SHP77 treated with DMSO at 0.1 percent for 48 hours (cell line): ENCODE results near the gene UBFD1.
"Not testable (repeated sequence)": the region's sequence is repeated elsewhere in the genome, so short reads cannot be mapped to it uniquely, and the experiment has no call there.

ENCODE experiments used
- DNase-seq: peaks from one replicate; lab custom pipeline; 2025; lab: John Stamatoyannopoulos, UW

Gene UBFD1

GRCh38 chr16:23527961-23528643 is 29.4 kb upstream of the UBFD1 start:
- DNase-seq: no peak

GRCh38 chr16:23528644-23529310 is 28.8 kb upstream of the UBFD1 start:
- DNase-seq: no peak

DNA sequence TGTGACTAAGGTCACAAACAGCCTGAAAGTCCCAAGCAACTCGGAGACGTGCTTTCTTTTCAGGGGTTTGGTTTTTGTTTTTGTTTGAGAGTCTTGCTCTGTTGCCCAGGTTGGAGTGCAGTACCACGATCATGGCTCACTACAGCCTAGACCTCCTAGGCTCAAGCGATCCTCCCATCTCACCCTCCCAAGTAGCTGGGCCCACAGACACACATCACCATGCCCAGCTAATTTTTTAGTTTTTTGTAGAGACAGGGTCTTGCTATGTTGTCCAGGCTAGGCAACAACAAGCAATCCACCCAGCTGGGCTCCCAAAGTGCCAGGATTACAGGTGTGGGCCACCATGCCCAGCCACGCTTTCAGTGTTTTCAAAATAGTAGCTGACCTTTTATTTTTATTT is 27.5 kb upstream of the UBFD1 start:
- no peak for DNase-seq

- DNase-seq: no peak
Measured at GRCh38 chr16:23532448-23532847, 25.1 kb upstream of the UBFD1 start.

GRCh38 chr16:23534868-23535860 is 22.4 kb upstream of the UBFD1 start:
- DNase-seq: no peak

DNA sequence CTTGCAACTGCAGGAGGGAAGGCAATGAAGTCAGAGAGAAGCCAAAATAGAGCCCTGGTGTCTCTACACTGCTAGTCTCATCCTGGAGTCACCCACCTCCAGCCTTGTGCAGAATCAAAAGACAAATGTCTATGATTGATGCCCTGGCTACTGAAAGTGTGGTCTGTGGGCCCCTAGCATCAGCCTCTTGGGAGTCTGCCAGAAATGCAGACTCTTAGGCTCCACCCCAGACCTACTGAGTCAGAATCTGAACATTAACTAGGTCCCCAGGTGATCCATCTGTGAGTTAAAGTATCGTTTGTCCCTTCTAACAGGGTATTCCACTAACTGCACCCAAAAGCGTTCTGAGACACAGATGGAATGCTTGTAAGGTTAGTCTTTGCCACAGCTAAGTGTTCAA is 21.6 kb upstream of the UBFD1 start:
- no peak for DNase-seq

- DNase-seq: no peak
Measured at GRCh38 chr16:23537390-23537789, 20.1 kb upstream of the UBFD1 start.

- no peak for DNase-seq
Measured at GRCh38 chr16:23538919-23539278, 18.6 kb upstream of the UBFD1 start.

DNA sequence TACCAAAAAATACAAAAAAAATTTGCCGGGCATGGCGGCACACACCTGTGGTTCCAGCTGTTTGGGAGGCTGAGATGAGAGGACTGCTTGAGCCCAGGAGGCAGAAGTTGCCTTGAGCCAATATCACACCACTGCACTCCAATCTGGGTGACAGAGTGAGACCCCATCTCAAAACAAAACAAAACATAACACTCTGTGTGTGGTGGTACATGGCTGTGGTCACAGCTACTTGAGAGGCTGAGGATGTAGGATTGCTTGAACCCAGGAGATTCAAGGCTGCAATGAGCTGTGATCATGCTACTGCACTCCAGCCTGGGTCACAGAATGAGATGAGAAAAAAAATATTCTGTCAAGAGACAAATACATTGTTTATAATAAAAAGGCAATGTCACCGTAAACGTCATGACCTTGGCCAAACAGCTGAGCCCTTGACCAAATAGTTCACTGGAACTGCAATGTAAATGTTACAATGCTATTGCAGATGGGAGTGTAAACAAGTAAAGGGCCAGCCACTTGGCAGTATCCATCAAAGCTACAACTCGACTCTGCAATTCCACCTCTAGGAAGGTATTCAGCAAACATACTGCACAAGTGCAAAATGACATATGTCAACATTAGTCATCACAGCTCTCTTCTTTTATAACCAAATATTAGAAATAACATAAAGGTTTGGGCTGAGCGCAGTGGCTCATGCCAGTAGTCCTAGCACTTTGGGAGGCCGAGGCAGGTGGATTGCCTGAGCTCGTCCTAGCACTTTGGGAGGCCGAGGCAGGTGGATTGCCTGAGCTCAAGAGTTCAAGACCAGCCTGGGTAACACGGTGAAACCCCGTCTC is 17.3 kb upstream of the UBFD1 start:
- peak; percentile 20 for DNase-seq

- not testable (repeated sequence) for DNase-seq
Measured at GRCh38 chr16:23540817-23541178, 16.7 kb upstream of the UBFD1 start.

- no peak for DNase-seq
Measured at GRCh38 chr16:23544436-23544835, 13.1 kb upstream of the UBFD1 start.

GRCh38 chr16:23549938-23550337 is 7.6 kb upstream of the UBFD1 start:
- DNase-seq: no peak

DNA sequence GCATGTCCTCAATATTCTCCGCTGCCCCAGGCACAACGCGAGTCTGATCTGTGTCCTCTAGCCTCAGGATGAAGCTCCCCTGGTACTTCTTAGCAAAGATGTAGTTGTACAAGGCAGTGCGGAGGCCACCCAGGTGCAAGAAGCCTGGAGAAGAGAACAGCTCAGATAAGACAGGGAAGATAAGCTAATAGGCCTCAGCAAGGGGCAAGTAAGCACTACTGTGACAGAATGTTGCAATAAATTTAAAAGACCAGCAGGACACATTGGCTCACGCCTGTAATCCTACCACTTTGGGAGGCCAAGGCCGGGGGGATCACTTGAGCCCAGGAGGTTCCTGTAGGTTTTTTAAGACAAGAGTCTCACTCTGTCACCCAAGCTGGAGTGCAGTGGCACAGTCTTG is 5.4 kb upstream of the UBFD1 start:
- DNase-seq: no peak

GRCh38 chr16:23554536-23554935 is 3.0 kb upstream of the UBFD1 start:
- DNase-seq: no peak

DNA sequence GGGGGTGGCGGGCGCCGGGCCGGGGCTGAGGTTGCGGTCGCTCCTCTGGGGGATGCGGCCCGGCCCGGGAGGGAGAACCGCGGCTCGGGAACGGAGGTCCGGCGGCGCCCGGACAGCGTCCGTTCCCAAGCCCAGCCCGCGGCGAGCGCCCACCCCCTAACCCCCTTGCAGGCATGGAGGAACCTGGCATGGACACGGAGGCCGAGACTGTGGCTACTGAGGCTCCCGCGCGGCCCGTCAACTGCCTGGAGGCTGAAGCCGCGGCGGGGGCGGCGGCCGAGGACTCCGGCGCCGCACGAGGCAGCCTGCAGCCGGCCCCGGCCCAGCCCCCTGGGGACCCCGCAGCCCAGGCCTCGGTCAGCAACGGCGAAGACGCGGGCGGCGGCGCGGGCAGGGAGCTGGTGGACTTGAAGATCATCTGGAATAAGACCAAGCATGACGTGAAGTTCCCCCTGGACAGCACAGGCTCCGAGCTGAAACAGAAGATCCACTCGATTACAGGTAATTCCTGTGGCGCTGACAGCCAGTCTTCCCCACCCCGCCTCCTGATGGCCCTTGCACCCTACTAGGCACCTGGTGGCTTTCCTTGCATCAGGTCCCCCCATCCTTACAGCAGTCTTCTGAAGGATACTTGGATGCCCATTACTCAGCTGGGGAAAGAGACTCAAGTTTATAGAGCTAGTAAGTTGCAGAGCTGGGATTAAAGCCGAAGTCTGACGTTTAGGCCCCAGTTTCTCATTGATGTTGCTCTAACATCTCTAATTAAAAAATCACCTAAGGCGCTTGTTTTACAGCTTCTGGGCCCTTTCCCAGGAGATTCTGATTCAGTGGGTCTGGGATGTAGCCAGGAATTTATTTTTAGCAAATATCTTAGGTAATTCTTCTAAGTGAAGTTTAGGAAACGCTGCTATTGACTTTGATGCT is 514 bp downstream of the UBFD1 start:
- no peak for DNase-seq

DNA sequence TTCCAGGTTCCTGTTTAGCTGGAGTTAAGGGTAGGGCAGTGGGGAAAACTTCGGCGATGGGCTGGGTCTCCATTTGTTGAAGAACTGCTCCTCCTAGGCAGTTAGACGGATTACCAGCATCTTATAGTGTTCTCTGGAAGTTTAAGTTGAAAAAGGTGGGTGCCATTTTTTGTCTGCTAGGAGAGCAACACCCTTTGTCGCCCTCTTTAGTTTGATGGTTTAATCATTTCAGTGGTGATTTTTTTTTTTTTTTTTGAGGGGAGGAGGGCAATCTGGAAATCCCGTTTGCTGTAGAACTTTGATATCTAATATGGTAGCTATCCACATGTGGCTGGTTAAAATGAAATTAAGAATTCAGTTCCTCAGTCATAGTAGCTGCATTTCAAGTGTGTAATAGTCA is 4.1 kb downstream of the UBFD1 start:
- no peak for DNase-seq

GRCh38 chr16:23562505-23562904 is 5.0 kb downstream of the UBFD1 start:
- no peak for DNase-seq

- no peak for DNase-seq
Measured at GRCh38 chr16:23563186-23563585, 5.7 kb downstream of the UBFD1 start.

DNA sequence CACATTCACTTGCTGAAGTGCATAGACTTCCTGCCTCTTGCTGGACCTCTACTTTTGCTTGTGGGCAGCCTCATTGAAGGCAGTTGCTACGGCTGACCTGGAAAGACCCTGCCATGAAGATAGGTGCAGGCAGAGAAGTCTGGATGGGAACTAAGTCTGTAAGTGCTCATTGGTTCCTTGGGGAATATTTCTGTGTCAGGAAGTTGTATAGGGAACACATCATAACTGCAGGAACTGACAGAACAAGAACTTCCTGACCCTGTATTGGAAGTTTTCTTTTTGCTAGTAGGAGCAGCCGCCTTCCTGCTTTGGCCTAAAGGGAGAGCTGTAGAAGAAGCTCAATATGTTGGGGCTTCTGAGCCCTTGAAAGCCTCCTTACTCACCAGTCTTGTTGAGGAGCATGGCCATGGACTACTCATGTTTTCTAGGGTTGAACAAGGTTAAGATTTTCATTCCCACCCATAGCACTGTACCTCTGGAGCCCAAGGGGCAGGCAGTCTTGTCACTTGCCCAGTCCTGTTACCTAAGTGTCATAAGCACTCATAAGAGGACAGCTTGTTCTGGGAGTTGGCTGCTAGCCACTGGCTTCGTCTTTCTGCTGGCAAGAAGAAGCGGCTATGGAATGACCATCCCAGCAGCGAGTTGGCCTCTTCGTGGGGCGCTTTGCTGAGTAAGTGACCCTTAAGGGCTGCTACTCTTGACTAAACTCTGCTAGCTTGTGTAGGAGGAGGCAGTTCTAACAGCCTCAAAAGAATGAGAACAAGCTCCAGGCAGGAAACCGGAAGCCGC is 7.2 kb downstream of the UBFD1 start:
- DNase-seq: no peak

- no peak for DNase-seq
Measured at GRCh38 chr16:23566724-23567123, 9.2 kb downstream of the UBFD1 start.
